ENCODE results near the gene H19. TPM values are rescaled to one million over a fixed set of nuclear protein-coding genes. Genes with fewer than 3 reads are reported as not detected.

The H19 gene
- total and polyA plus RNA-seq, 2 of the 8 experiments (the other 6 are each of a cell fraction or from before 2014, with no cell fraction given): 5.2 to 10.0 TPM

- FAIRE-seq (no peak), DNase-seq (ENCODE audit: low read depth in 1 of 2, low spot score in 2 of 2) (no peak)
- no peak within 1 kb of the TSS for H4K8ac ChIP-seq (ENCODE audit: extremely low read depth, insufficient read depth, low read length)
- no peaks in the 10 kb centered on the region for H4K20me1 ChIP-seq (replicated peaks in 1 of 2; ENCODE audit: control insufficient read depth in 1 of 2, insufficient read depth in 2 of 2, low read length in 2 of 2)
- no peak within 1 kb of the TSS for H2BK15ac ChIP-seq (ENCODE audit: low read length)
- H2BK120ac ChIP-seq (replicated peaks; ENCODE audit: low read depth, low read length): no peak within 1 kb of the TSS
- H3K4me3 ChIP-seq (ENCODE audit: extremely low read depth in 1 of 4, insufficient read depth in 2 of 4, low read depth in 3 of 4, low read length in 4 of 4): no peak within 1 kb of the TSS
- H3K4ac ChIP-seq (replicated peaks; ENCODE audit: insufficient read length, low read depth, low read length): no peak within 1 kb of the TSS
- WGBS, 2 experiments (ENCODE audit: extremely low coverage in 1 of 2, insufficient coverage in 1 of 2, insufficient read length in 1 of 2, insufficient replicate concordance in 2 of 2, low coverage in 1 of 2, low lambda C conversion rate in 2 of 2, missing lambda C conversion rate in 1 of 2): no CpG with 5 or more reads among the region's 85 CpGs
- H2BK12ac ChIP-seq (ENCODE audit: low read depth, low read length): no peak within 1 kb of the TSS
- H3K79me1 ChIP-seq (ENCODE audit: low read depth, low read length): no peaks in the 10 kb centered on the region
- no peak within 1 kb of the TSS for H3K27ac ChIP-seq (ENCODE audit: low read depth, low read length)
- no peak within 1 kb of the TSS for H3K9ac ChIP-seq (replicated peaks in 1 of 4; ENCODE audit: extremely low read depth in 1 of 4, low read depth in 3 of 4, low read length in 3 of 4)
- no peak within 1 kb of the TSS for H2AK5ac ChIP-seq (ENCODE audit: low read depth, low read length)
- no peaks in the 10 kb centered on the region for H3K79me2 ChIP-seq (ENCODE audit: control insufficient read depth in 1 of 2, insufficient read depth in 2 of 2, low read length in 2 of 2)
- no peak within 1 kb of the TSS for H3K14ac ChIP-seq (ENCODE audit: insufficient read length)
- no peaks in the 10 kb centered on the region for H3K36me3 ChIP-seq (ENCODE audit: control insufficient read depth in 2 of 4, insufficient read depth in 4 of 4, low read length in 3 of 4)
- H3K18ac ChIP-seq (ENCODE audit: extremely low read depth, low read length): no peak within 1 kb of the TSS
- no peak within 1 kb of the TSS for H4K91ac ChIP-seq (replicated peaks; ENCODE audit: insufficient read length, low read length)
- peaks cover 0 to 7% (median 0%) of the 10 kb centered on the region in 4 experiments; a peak in 2 of 7 replicates for H3K4me1 ChIP-seq (replicated peaks in 1 of 4; ENCODE audit: control insufficient read depth in 3 of 4, insufficient read depth in 4 of 4, low read length in 3 of 4)
- H2AFZ ChIP-seq (ENCODE audit: low read length): no peak within 1 kb of the TSS
- H3K9me3 ChIP-seq (ENCODE audit: insufficient read depth in 2 of 2, low read depth in 1 of 2, low read length in 1 of 2): no peaks in the 10 kb centered on the region
- no peak within 1 kb of the TSS for H2BK20ac ChIP-seq (ENCODE audit: low read length)
- no peaks in the 10 kb centered on the region for H3K23me2 ChIP-seq (ENCODE audit: low read depth, low read length)
- H2BK5ac ChIP-seq (ENCODE audit: low read depth, low read length): no peak within 1 kb of the TSS
- no peak within 1 kb of the TSS for H4K5ac ChIP-seq (ENCODE audit: insufficient read length, low read depth, low read length)
- H3K56ac ChIP-seq (replicated peaks; ENCODE audit: insufficient read length, low read depth, low read length): no peak within 1 kb of the TSS
- no peak within 1 kb of the TSS for H3K23ac ChIP-seq (ENCODE audit: insufficient read length)
- H3K4me2 ChIP-seq (ENCODE audit: insufficient read depth in 1 of 2, low read depth in 2 of 2, low read length in 2 of 2): no peak within 1 kb of the TSS
- ChIA-PET CTCF (ENCODE audit: partially characterized antibody) (interaction anchor here (0.6 to 18.8 kb wide), 21 partner anchors 12 to 644 kb away, joined by 3 to 416 read pairs (median 4); partner anchors contain the start of genes INS and SYT8), POLR2A (ENCODE audit: partially characterized antibody) (interaction anchor here (1.0 to 2.3 kb wide), 3 partner anchors 9 to 204 kb away, joined by 3 to 9 read pairs (median 5); no protein-coding TSS in a partner anchor)
- H3K27me3 ChIP-seq (replicated peaks in 1 of 4; ENCODE audit: control insufficient read depth in 3 of 4, extremely low read depth in 1 of 4, insufficient read depth in 3 of 4, low read length in 3 of 4): no peaks in the 10 kb centered on the region
- no peak for TF ChIP-seq KDM4A (IDR thresholded peaks at IDR 0.05; ENCODE audit: low read depth, low read length, severe bottlenecking)
- no peak for TF ChIP-seq SP1 (IDR thresholded peaks at IDR 0.05; ENCODE audit: low read depth, low read length)
- no peak for TF ChIP-seq POLR2A (IDR thresholded peaks at IDR 0.05; ENCODE audit: control extremely low read depth in 1 of 2, low read depth in 2 of 2, low read length in 2 of 2)
- TF ChIP-seq EGR1 (IDR thresholded peaks at IDR 0.05; ENCODE audit: borderline replicate concordance, low read depth, low read length): no peak
- no peak for TF ChIP-seq SIN3A (conservative IDR thresholded peaks at IDR 0.05 in 1 of 2, IDR thresholded peaks at IDR 0.05 in 1 of 2; ENCODE audit: low read depth in 1 of 2, low read length in 2 of 2)
- TF ChIP-seq MAX (IDR thresholded peaks at IDR 0.05): no peak
- no peak for TF ChIP-seq NRF1 (IDR thresholded peaks at IDR 0.05; ENCODE audit: low read depth, low read length)
- TF ChIP-seq GABPA (IDR thresholded peaks at IDR 0.05; ENCODE audit: borderline replicate concordance, insufficient read depth, low read length): no peak
- TF ChIP-seq CEBPB (IDR thresholded peaks at IDR 0.05; ENCODE audit: low read depth, low read length): no peak
- TF ChIP-seq TAF7 (optimal IDR thresholded peaks at IDR 0.05; ENCODE audit: borderline replicate concordance, low read depth, low read length): no peak
- no peak for TF ChIP-seq FOSL1 (IDR thresholded peaks at IDR 0.05; ENCODE audit: insufficient read depth, low read depth, low read length)
- TF ChIP-seq SUZ12 (IDR thresholded peaks at IDR 0.05; ENCODE audit: low read length): no peak
Measured at GRCh38 chr11:1946812-1947484, 50.7 kb downstream of the H19 start, which contains the start of gene MRPL23. Gene MRPL23 (plus strand): TSS chr11:1947332. CDS start chr11:1947363, 31 bp downstream.
